Osteocyte (in vitro differentiated cells): ENCODE results near the gene LRBA. TPM values are rescaled to one million over a fixed set of nuclear protein-coding genes. Genes with fewer than 3 reads are reported as not detected.

Experiments used
- DNase-seq: peaks from one replicate; pipeline ENCODE4 v3.0.0; 2021; ENCODE audit warnings: mixed read lengths; ENCODE audit not compliant: unreplicated experiment; ENCODE audit errors: extremely low spot score
- H3K27ac Mint-ChIP-seq: one replicate; pipeline ENCODE4 v1.8.0; 2021; ENCODE audit warnings: mild to moderate bottlenecking, mixed read lengths; ENCODE audit not compliant: unreplicated experiment
- H3K27me3 Mint-ChIP-seq: one replicate; pipeline ENCODE4 v1.8.0; 2021; ENCODE audit warnings: mixed read lengths; ENCODE audit not compliant: unreplicated experiment
- H3K36me3 Mint-ChIP-seq: one replicate; pipeline ENCODE4 v1.8.0; 2021; ENCODE audit warnings: mixed read lengths; ENCODE audit not compliant: unreplicated experiment
- H3K4me1 Mint-ChIP-seq: one replicate; pipeline ENCODE4 v1.8.0; 2021; ENCODE audit warnings: mixed read lengths; ENCODE audit not compliant: unreplicated experiment
- H3K4me3 Mint-ChIP-seq: one replicate; pipeline ENCODE4 v1.8.0; 2021; ENCODE audit warnings: mild to moderate bottlenecking, moderate library complexity, mixed read lengths; ENCODE audit not compliant: unreplicated experiment
- H3K9me3 Mint-ChIP-seq: one replicate; pipeline ENCODE4 v1.8.0; 2021; ENCODE audit warnings: mixed read lengths; ENCODE audit not compliant: unreplicated experiment
- CTCF ChIP-seq: fragments of 200-600 bp; sonication (generic); IDR thresholded peaks from 2 replicates; pipeline ENCODE4 v1.5.0; 2021; ENCODE audit warnings: antibody characterized with exemption, mild to moderate bottlenecking, moderate library complexity
- total RNA-seq: library from RNA; stranded (reverse); gene quantifications from 2 replicates; pipeline ENCODE4 v1.2.1, GENCODE V29; 2021

Gene LRBA
- total RNA-seq, 1 donor from 2014 or later, result 40.8 TPM

- peaks cover 4% of the 10 kb centered on the region for H3K36me3 Mint-ChIP-seq
- TF ChIP-seq CTCF, result no peak
- no peak for DNase-seq
- H3K4me3 Mint-ChIP-seq, result no peak overlapping the region
- no peaks in the 10 kb centered on the region for H3K4me1 Mint-ChIP-seq
- H3K27me3 Mint-ChIP-seq, result no peaks in the 10 kb centered on the region
- H3K9me3 Mint-ChIP-seq, result no peaks in the 10 kb centered on the region
- no peak overlapping the region for H3K27ac Mint-ChIP-seq
Observed at GRCh38 chr4:150423074-150423473, 592.0 kb downstream of the LRBA start.

GRCh38 chr4:150421612-150422011 lies 593.5 kb downstream of the LRBA start:
- Mint-ChIP-seq H3K9me3 (no peaks in the 10 kb centered on the region), H3K36me3 (peaks cover 4% of the 10 kb centered on the region), H3K4me3 (no peak overlapping the region), H3K27ac (no peak overlapping the region), H3K27me3 (no peaks in the 10 kb centered on the region), H3K4me1 (no peaks in the 10 kb centered on the region)
- no peak for DNase-seq
- no peak for TF ChIP-seq CTCF

GRCh38 chr4:150419939-150420338 lies 595.1 kb downstream of the LRBA start:
- Mint-ChIP-seq H3K27me3 (no peaks in the 10 kb centered on the region), H3K36me3 (peaks cover 4% of the 10 kb centered on the region), H3K4me1 (no peaks in the 10 kb centered on the region), H3K9me3 (no peaks in the 10 kb centered on the region), H3K27ac (no peak overlapping the region), H3K4me3 (no peak overlapping the region)
- no peak for TF ChIP-seq CTCF
- no peak for DNase-seq

GRCh38 chr4:150418757-150419410 lies 596.2 kb downstream of the LRBA start:
- H3K4me1 Mint-ChIP-seq, result no peaks in the 10 kb centered on the region
- DNase-seq, result no peak
- no peak overlapping the region for H3K27ac Mint-ChIP-seq
- no peaks in the 10 kb centered on the region for H3K27me3 Mint-ChIP-seq
- no peaks in the 10 kb centered on the region for H3K9me3 Mint-ChIP-seq
- no peak for TF ChIP-seq CTCF
- H3K36me3 Mint-ChIP-seq, result peaks cover 6% of the 10 kb centered on the region
- no peak overlapping the region for H3K4me3 Mint-ChIP-seq

- DNase-seq, result no peak
- Mint-ChIP-seq H3K9me3 (peaks cover 3% of the 10 kb centered on the region), H3K4me3 (no peak overlapping the region), H3K4me1 (peaks cover 2% of the 10 kb centered on the region), H3K36me3 (peaks cover 2% of the 10 kb centered on the region), H3K27me3 (no peaks in the 10 kb centered on the region), H3K27ac (no peak overlapping the region)
- no peak for TF ChIP-seq CTCF
Observed at GRCh38 chr4:150415213-150415612, 599.9 kb downstream of the LRBA start.
